Activated CD4-positive, alpha-beta T cell treated with anti-CD3 and anti-CD28 coated beads for 36 hours (primary cell): ENCODE measurements around the gene HIBADH. TPM values are rescaled to one million over a fixed set of nuclear protein-coding genes. Genes with fewer than 3 reads are reported as not detected.

Experiments used
- ATAC-seq: fragments of 200-7000 bp; cut with Tn5 transposase; one replicate; pipeline ENCODE4 v1.10.0; 2021; ENCODE audit warnings: mild to moderate bottlenecking, moderate library complexity
- CTCF ChIA-PET: fragments of 350-600 bp; sonication (Branson Sonifier 250); formaldehyde crosslinking; loops from one replicate; lab custom pipeline; 2021; ENCODE audit warnings: antibody characterized with exemption; lab: Charles Lee
- POLR2A ChIA-PET: fragments of 350-600 bp; sonication (Branson Sonifier 250); formaldehyde crosslinking; loops from one replicate; lab custom pipeline; 2021; ENCODE audit warnings: antibody characterized with exemption, inconsistent platforms; lab: Charles Lee
- DNase-seq: peaks from one replicate; pipeline ENCODE4 v3.0.0-alpha.2; 2020
- H3K27ac Mint-ChIP-seq: one replicate; pipeline ENCODE4 v1.8.0; 2021; ENCODE audit warnings: mixed read lengths
- H3K27me3 Mint-ChIP-seq: one replicate; pipeline ENCODE4 v1.8.0; 2021; ENCODE audit warnings: mixed read lengths
- H3K36me3 Mint-ChIP-seq: one replicate; pipeline ENCODE4 v1.8.0; 2021; ENCODE audit warnings: low read depth, mixed read lengths
- H3K4me1 Mint-ChIP-seq: one replicate; pipeline ENCODE4 v1.8.0; 2021; ENCODE audit warnings: mixed read lengths
- H3K4me3 Mint-ChIP-seq: one replicate; pipeline ENCODE4 v1.8.0; 2021; ENCODE audit warnings: mild to moderate bottlenecking, moderate library complexity, mixed read lengths
- H3K9me3 Mint-ChIP-seq: one replicate; pipeline ENCODE4 v1.8.0; 2021; ENCODE audit warnings: low read depth, mixed read lengths
- intact Hi-C, 2 experiments: fragments of 100-400 bp; cut with DNase I in 1 of 2; cut with micrococcal nuclease in 1 of 2; formaldehyde crosslinking; loops; one replicate each; pipeline versions ENCODE4 v1.14.2 to v1.15.1; 2022 to 2024; cut with DNase I, micrococcal nuclease
- total RNA-seq, 2 experiments: library from RNA; stranded (reverse); gene quantifications; one replicate each; pipeline ENCODE4 v1.2.3, GENCODE V29; 2021

The HIBADH gene
- total RNA-seq, 2 experiments from 2014 or later: 20.3 to 20.5 TPM

GRCh38 chr7:27635728-27636127, 27.0 kb downstream of the HIBADH start:
- Mint-ChIP-seq H3K9me3 (no peaks in the 10 kb centered on the region), H3K27ac (no peak overlapping the region), H3K27me3 (no peaks in the 10 kb centered on the region), H3K4me1 (peaks cover 16% of the 10 kb centered on the region), H3K36me3 (peaks cover 13% of the 10 kb centered on the region), H3K4me3 (no peak overlapping the region)
- ChIA-PET POLR2A (no interaction called here), CTCF (interaction anchor here (0.7 kb wide), 1 partner anchor 128 kb away, joined by 3 read pairs; no protein-coding TSS in a partner anchor)
- intact Hi-C loops: no loop called here
- ATAC-seq: no peak
- DNase-seq: no peak

DNA sequence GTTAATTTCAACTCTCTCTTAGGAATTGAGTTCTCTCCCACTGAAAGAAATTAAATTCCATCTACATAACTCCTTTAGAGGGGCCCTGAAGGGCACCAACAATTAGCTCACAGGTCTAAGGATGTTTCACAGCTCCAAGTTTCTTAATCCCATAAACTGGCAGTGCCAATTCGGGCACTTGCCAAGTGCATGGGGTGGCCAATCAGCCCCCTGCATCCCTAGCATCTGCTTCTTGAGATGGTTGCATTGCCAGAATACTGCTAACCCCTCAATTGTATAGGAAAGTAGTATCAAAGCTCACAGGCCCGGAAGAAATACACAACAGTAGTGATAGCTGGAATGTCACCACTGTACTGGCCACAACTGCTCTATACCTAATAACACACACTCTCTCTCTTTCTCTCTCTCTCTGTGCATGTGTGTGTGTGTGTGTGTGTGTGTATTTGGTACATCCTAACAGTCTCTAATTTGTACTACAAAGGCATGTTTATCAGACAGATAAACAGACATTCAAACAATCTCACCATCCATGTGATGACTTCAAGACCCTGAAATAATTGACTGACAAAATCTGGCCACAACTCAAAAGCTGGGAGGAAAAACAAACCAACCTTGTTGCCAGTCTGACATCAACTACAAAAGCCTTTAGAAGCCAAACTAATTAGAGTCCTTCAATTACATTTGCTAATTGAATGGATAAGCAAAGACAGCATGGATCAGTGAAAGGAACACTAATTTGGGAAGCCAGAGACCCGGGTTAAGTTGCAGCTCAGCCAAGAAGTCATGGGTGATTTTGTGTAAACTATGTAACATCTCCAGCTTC, 27.8 kb downstream of the HIBADH start:
- H3K9me3 Mint-ChIP-seq: no peaks in the 10 kb centered on the region
- peaks cover 16% of the 10 kb centered on the region for H3K4me1 Mint-ChIP-seq
- no peak overlapping the region for H3K4me3 Mint-ChIP-seq
- H3K27me3 Mint-ChIP-seq: no peaks in the 10 kb centered on the region
- peaks cover 13% of the 10 kb centered on the region for H3K36me3 Mint-ChIP-seq
- H3K27ac Mint-ChIP-seq: no peak overlapping the region
- intact Hi-C loops: no loop called here
- CTCF ChIA-PET: interaction anchor here (0.7 kb wide), 1 partner anchor 129 kb away, joined by 3 read pairs; no protein-coding TSS in a partner anchor
- DNase-seq (no peak), ATAC-seq (no peak)
- POLR2A ChIA-PET: no interaction called here

GRCh38 chr7:27633062-27633461, 29.6 kb downstream of the HIBADH start:
- Mint-ChIP-seq H3K9me3 (no peaks in the 10 kb centered on the region), H3K4me1 (peaks cover 16% of the 10 kb centered on the region), H3K4me3 (no peak overlapping the region), H3K36me3 (peaks cover 4% of the 10 kb centered on the region), H3K27me3 (no peaks in the 10 kb centered on the region), H3K27ac (no peak overlapping the region)
- intact Hi-C loops: no loop called here
- ChIA-PET CTCF (interaction anchor here (0.5 kb wide), 1 partner anchor 17 kb away, joined by 3 read pairs; no protein-coding TSS in a partner anchor), POLR2A (no interaction called here)
- ATAC-seq (no peak), DNase-seq (no peak)

- no peak overlapping the region for H3K4me3 Mint-ChIP-seq
These were observed 31.3 kb downstream of the HIBADH start for GRCh38 chr7:27631391-27631790.

GRCh38 chr7:27627146-27627545, 35.5 kb downstream of the HIBADH start:
- no peak for ATAC-seq
- Mint-ChIP-seq H3K27ac (no peak overlapping the region), H3K27me3 (no peaks in the 10 kb centered on the region), H3K36me3 (peaks cover 27% of the 10 kb centered on the region), H3K9me3 (peaks cover 8% of the 10 kb centered on the region), H3K4me3 (no peak overlapping the region), H3K4me1 (no peaks in the 10 kb centered on the region)
- intact Hi-C loops: no loop called here
- DNase-seq: no peak
- CTCF ChIA-PET: interaction anchor here (0.7 kb wide), 1 partner anchor 77 kb away, joined by 3 read pairs; no protein-coding TSS in a partner anchor
- POLR2A ChIA-PET: no interaction called here

More at GRCh38 chr7:27631391-27631790, 31.3 kb downstream of the HIBADH start:
- DNase-seq: no peak
- Mint-ChIP-seq H3K9me3 (no peaks in the 10 kb centered on the region), H3K36me3 (peaks cover 6% of the 10 kb centered on the region), H3K27me3 (no peaks in the 10 kb centered on the region), H3K27ac (no peak overlapping the region), H3K4me1 (peaks cover 11% of the 10 kb centered on the region)
- ATAC-seq: no peak
- intact Hi-C loops: no loop called here
- CTCF ChIA-PET: no interaction called here
- POLR2A ChIA-PET: no interaction called here

GRCh38 chr7:27619492-27619891, 43.2 kb downstream of the HIBADH start:
- no peak overlapping the region for H3K27ac Mint-ChIP-seq
- intact Hi-C loops: no loop called here
- no peak for ATAC-seq
- peaks cover 46% of the 10 kb centered on the region for H3K36me3 Mint-ChIP-seq
- ChIA-PET CTCF (no interaction called here), POLR2A (no interaction called here)
- H3K9me3 Mint-ChIP-seq: peaks cover 31% of the 10 kb centered on the region
- no peaks in the 10 kb centered on the region for H3K27me3 Mint-ChIP-seq
- DNase-seq: no peak
- no peaks in the 10 kb centered on the region for H3K4me1 Mint-ChIP-seq
- H3K4me3 Mint-ChIP-seq: no peak overlapping the region

DNA sequence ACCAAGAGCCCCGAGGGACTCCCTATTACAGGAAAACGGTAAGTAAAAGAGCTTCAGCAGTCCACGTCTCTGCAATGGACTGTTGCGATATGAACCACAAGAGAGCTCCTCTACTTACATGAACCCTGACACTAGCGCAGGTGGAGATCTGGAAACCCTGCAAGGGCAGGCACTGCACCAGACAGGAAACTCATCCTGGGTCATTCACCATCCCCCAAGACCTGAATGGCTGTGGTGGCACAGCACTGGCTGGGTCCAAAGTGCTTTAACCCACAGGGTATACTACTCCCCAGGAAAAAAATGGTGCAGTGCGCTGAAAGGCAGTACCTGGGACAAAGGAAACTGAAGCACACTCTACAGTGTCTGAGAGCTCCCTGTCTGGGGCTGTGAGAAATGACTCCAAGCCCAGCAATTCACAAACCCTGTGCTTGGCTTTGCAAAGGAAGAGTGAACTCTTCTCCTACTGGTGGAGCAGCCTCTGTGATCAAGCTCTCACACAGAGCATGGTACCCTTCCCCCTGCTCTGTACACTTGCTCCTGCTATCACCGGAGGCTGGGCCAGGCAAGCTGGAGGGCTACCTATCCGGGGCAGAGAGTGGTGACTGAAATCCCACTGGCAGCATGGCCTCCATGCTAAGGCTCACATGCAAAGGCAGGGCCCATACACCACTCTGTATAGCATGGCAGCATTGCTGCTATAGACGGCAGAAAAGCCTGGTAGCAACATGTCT, 44.9 kb downstream of the HIBADH start:
- Mint-ChIP-seq H3K4me3 (no peak overlapping the region), H3K9me3 (peaks cover 27% of the 10 kb centered on the region), H3K4me1 (no peaks in the 10 kb centered on the region), H3K27ac (no peak overlapping the region), H3K27me3 (no peaks in the 10 kb centered on the region), H3K36me3 (peaks cover 33% of the 10 kb centered on the region)
- intact Hi-C loops: no loop called here
- CTCF ChIA-PET: no interaction called here
- no peak for DNase-seq
- POLR2A ChIA-PET: no interaction called here
- no peak for ATAC-seq

DNA sequence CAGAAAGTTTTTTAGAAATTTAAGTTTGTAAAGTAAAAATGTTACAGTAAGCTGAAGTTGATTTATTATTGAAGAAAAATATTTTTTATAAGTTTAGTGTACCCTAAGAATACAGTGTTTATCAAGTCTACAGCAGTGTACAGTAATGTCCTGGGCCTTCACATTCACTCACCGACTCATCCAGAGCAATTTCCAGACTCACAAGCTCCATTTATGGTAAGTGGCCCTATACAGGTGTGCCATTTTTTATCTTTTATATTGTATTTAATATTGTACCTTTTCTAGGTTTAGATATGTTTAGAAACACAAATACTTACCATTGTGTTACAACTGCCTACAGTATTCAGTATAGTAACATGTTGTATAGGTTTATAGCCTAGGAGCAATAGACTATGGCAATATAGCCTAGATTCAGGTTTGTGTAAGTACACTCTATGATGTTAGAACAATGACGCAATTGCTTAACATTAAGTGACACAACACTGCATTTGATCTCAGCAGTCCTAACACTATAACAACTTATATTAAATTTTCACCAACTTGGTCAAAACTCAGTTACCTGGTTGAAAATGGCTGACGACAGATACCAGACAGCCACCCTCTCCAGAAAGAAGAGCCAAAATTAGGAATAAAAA, 45.7 kb downstream of the HIBADH start:
- Mint-ChIP-seq H3K36me3 (peaks cover 27% of the 10 kb centered on the region), H3K27ac (no peak overlapping the region)
- CTCF ChIA-PET: interaction anchor here (0.6 kb wide), 1 partner anchor 383 kb away, joined by 3 read pairs; no protein-coding TSS in a partner anchor

GRCh38 chr7:27616186-27616491, 46.5 kb downstream of the HIBADH start:
- Mint-ChIP-seq H3K27me3 (no peaks in the 10 kb centered on the region), H3K4me1 (no peaks in the 10 kb centered on the region), H3K27ac (no peak overlapping the region), H3K9me3 (peaks cover 23% of the 10 kb centered on the region), H3K36me3 (peaks cover 25% of the 10 kb centered on the region), H3K4me3 (no peak overlapping the region)
- ATAC-seq (no peak), DNase-seq (no peak)
- ChIA-PET POLR2A (no interaction called here), CTCF (interaction anchor here (0.7 to 0.9 kb wide), 3 partner anchors 10 to 877 kb away, joined by 3 read pairs; no protein-coding TSS in a partner anchor)
- intact Hi-C loops: no loop called here

More for the DNA sequence above, 45.7 kb downstream of the HIBADH start:
- POLR2A ChIA-PET: no interaction called here
- DNase-seq (no peak), ATAC-seq (no peak)
- H3K4me3 Mint-ChIP-seq: no peak overlapping the region
- H3K27me3 Mint-ChIP-seq: no peaks in the 10 kb centered on the region
- H3K4me1 Mint-ChIP-seq: no peaks in the 10 kb centered on the region
- intact Hi-C loops: no loop called here
- H3K9me3 Mint-ChIP-seq: peaks cover 23% of the 10 kb centered on the region

DNA sequence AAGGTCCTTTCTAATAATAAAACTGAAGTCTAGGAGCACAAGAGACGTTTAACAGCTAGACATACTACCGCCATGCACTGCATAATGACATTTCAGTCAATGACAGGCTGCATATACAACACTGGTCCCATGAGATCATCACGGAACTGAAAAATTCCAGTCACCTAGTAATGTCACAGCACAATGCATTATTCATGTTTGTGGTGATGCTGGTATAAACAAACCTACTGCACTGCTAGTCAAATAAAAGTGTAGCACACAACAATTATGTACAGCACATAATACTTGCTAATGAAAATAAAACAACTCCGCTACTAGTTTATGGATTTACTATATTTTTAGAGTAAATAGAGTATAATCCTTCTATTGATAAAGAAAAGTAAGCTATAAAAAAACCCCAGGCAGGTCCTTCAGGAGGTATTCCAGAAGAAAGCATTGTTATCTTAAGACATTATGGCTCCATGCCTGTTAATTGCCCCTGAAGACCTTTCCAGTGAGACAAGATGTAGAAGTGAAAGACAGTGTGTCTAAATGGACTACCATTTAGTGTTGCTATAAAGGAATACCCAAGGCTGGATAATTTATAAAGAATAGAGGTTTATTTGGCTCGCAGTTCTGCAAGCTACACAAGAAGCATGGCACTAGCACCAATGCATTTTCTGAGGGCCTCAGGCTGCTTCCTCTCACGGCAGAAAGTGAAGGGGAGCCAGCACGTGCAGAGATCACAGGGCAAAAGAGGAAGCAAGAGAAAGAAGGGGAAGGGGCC, 47.1 kb downstream of the HIBADH start:
- no peak for ATAC-seq
- CTCF ChIA-PET: interaction anchor here (0.7 to 0.9 kb wide), 3 partner anchors 10 to 876 kb away, joined by 3 read pairs; no protein-coding TSS in a partner anchor
- POLR2A ChIA-PET: no interaction called here

DNA sequence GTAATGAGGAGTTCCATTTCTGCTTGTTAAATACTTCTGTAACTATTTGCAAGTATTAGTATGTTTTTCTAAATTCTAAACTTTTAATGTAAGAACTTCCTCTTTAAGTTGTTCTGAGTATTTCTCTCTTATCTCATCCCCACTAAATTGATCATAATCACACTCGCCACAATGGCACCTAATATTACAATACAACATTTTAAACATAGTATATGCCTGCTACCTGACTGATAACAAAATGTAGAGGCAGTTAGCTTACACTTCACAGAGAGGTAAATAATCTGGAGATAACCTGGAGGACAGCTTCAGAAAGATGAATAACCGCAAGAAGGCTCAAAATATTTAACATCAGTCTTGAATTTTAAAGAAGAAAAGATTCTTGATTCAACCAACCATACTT, 48.6 kb downstream of the HIBADH start:
- ATAC-seq: no peak
- intact Hi-C loops: no loop called here

More for the DNA sequence above, 47.1 kb downstream of the HIBADH start:
- no peak overlapping the region for H3K4me3 Mint-ChIP-seq
- intact Hi-C loops: no loop called here
- DNase-seq: no peak
- H3K4me1 Mint-ChIP-seq: no peaks in the 10 kb centered on the region
- H3K36me3 Mint-ChIP-seq: peaks cover 20% of the 10 kb centered on the region
- H3K27ac Mint-ChIP-seq: no peak overlapping the region
- no peaks in the 10 kb centered on the region for H3K27me3 Mint-ChIP-seq
- peaks cover 19% of the 10 kb centered on the region for H3K9me3 Mint-ChIP-seq

More for the DNA sequence above, 48.6 kb downstream of the HIBADH start:
- H3K4me1 Mint-ChIP-seq: no peaks in the 10 kb centered on the region
- DNase-seq: no peak
- no peak overlapping the region for H3K4me3 Mint-ChIP-seq
- H3K9me3 Mint-ChIP-seq: peaks cover 6% of the 10 kb centered on the region
- ChIA-PET CTCF (no interaction called here), POLR2A (interaction anchor here (0.6 kb wide), 1 partner anchor 920 kb away, joined by 3 read pairs; no protein-coding TSS in a partner anchor)
- no peak overlapping the region for H3K27ac Mint-ChIP-seq
- no peaks in the 10 kb centered on the region for H3K27me3 Mint-ChIP-seq
- peaks cover 6% of the 10 kb centered on the region for H3K36me3 Mint-ChIP-seq
